ENCODE data around the gene PNPLA3. TPM values are rescaled to one million over a fixed set of nuclear protein-coding genes. Genes with fewer than 3 reads are reported as not detected.

The PNPLA3 gene
- total RNA-seq, 1 experiment from 2014 or later: 2.9 TPM

DNA sequence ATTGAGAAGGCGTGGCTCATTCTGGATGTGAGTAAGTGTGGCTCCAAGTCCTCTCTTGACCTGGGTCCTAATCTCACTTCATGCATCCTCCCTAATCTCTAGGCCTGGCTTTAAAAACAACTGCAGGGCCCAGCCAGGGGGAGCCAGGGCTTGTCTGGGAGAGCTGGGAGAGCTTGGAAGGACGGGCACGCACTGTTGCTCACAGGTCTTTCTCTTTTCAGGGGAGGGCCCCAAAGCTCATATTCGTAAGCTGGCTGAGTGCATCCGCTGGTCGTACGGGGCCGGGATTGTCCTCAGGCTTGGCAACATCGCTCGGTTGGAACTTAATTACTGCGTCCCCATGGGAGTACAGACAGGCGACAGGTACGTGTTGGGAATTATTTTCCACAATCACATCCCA, 66.4 kb downstream of the PNPLA3 start:
- Histone ChIP-seq H3K27me3 (replicated peaks) (no peaks in the 10 kb centered on the region), H3K27ac (no peak overlapping the region), H3K36me3 (peaks cover 84% of the 10 kb centered on the region), H3K9me3 (replicated peaks) (no peaks in the 10 kb centered on the region), H3K4me3 (no peak overlapping the region), H3K4me1 (replicated peaks) (peaks cover 31% of the 10 kb centered on the region)
- DNase-seq (ENCODE audit: low read depth in 1 of 2, low spot score in 2 of 2): no peak

DNA sequence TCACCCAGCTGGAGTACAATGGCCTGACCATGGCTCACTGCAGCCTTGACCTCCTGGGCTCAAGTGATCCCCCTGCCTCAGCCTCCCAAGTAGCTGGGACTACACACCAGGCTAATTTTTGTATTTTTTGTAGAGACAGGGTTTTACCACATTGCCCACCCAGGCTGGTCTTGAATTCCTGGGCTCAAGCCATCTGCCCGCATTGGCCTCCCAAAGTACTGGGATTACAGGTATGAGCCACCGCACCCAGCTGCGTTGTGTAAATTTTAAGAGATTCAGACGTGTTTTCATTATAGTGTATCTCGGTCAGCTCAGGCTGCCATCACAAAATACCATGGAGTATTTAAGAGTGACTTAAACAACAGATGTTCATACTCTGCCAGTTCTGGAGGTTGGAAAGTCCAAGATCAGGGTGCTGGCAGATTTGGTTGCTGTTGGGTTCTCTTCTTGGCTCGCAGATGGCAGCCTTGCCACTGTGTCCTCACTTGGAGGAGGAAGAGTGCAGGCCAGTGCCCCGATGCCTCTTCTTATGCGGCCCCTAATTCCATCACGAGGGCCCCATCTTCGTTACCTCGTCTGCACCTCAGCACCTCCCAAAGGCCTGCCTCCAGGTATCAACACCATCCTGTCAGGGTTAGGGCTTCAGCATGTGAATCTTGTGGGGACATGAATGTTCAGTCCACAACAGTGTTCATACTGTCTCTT, 67.9 kb downstream of the PNPLA3 start:
- Histone ChIP-seq H3K4me1 (replicated peaks) (peaks cover 26% of the 10 kb centered on the region), H3K27ac (peak overlapping the region; percentile 76), H3K36me3 (peaks cover 87% of the 10 kb centered on the region), H3K27me3 (replicated peaks) (no peaks in the 10 kb centered on the region), H3K9me3 (replicated peaks) (no peaks in the 10 kb centered on the region), H3K4me3 (no peak overlapping the region)
- DNase-seq (ENCODE audit: low read depth in 1 of 2, low spot score in 2 of 2): peak; percentile 57 to 71

DNA sequence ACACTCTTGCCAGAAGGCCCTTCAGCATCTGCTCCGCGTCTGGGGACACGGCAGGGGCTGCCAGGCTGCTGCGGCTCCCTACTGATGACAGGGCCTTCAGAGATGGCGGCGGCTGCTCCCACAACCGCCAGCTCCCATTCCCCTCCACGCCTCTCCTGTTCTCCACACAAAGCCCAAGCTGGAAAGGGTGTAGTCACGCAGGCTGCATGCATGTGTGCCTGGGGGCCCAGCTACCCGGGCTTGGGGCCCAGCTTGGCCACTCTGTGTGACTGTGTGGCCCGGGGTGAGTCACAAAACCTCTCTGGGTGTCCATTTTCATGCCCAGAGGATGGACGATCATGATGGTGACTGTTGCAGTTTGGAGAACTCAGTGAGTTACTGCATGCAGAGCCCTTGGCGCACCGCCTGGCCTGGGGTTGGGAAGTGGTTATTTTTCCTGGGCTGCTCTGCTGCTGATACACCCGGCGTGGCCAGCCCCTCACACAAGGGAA, 68.8 kb downstream of the PNPLA3 start:
- H3K36me3 ChIP-seq: peaks cover 91% of the 10 kb centered on the region
- DNase-seq (ENCODE audit: low read depth in 1 of 2, low spot score in 2 of 2): peak; percentile 52 to 82
- no peaks in the 10 kb centered on the region for H3K27me3 ChIP-seq (replicated peaks)

DNA sequence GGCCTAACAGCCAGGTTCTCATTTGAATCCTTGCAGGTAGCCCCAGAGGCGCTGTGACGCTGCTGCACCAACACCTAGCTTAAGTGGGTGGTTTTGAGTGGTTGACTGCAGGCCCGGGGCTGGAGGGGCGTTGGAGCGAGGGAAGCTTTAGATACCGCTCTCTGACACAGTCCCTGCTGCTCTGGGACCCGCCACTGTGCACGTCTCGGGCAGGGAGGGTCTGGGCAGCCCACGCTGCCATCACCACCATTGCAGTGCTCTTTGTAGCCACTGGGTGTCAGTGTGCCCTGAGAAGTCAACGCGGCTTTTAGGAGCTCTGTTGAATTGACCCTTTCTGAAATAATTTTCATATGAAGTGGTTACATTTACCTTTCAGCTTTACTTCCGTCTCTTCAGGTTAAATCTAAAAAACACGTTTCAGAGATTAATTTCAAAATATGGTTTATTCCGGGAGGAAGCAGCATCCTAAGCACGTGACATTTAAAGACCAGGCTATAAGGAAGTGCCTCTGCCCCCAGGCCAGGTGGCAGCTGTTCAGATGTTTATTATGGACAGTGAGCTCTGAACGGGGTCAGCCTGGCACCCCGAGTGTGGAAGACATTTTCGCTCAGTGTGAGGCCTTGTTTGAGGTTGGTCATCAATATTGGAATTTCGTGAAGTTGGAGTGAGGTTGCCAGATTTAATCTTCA, 69.6 kb downstream of the PNPLA3 start:
- Histone ChIP-seq H3K27ac (no peak overlapping the region), H3K9me3 (replicated peaks) (no peaks in the 10 kb centered on the region), H3K4me3 (no peak overlapping the region), H3K27me3 (replicated peaks) (no peaks in the 10 kb centered on the region), H3K36me3 (peaks cover 94% of the 10 kb centered on the region), H3K4me1 (replicated peaks) (peaks cover 26% of the 10 kb centered on the region)
- DNase-seq (ENCODE audit: low read depth in 1 of 2, low spot score in 2 of 2): peak; percentile 51 to 63

More for the DNA sequence above, 68.8 kb downstream of the PNPLA3 start:
- Histone ChIP-seq H3K27ac (peak overlapping the region; percentile 76), H3K4me1 (replicated peaks) (peaks cover 26% of the 10 kb centered on the region), H3K4me3 (no peak overlapping the region), H3K9me3 (replicated peaks) (no peaks in the 10 kb centered on the region)

DNA sequence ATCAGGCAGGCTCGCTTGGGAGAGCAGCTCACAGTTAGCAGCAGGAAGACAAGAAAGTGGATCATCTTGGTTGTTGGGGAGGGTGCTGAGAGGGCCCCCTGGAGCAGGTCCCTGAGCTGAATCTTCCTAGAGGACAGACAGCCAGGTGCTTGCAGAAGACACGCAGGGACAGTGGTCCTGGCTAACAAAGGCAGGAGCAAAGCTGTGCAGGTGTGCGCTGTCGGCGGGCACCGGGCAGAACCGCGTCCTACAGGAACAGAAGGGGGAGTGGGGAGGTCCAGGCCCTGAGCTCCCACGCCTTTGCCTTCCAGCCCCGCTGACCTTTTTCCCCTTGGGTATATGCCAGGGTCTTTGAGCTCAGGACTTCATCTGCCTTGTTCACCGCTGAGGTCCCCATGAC, 70.4 kb downstream of the PNPLA3 start:
- Histone ChIP-seq H3K36me3 (peaks cover 94% of the 10 kb centered on the region), H3K9me3 (replicated peaks) (no peaks in the 10 kb centered on the region), H3K27ac (no peak overlapping the region), H3K4me3 (no peak overlapping the region), H3K27me3 (replicated peaks) (no peaks in the 10 kb centered on the region), H3K4me1 (replicated peaks) (peaks cover 26% of the 10 kb centered on the region)
- DNase-seq (ENCODE audit: low read depth in 1 of 2, low spot score in 2 of 2): no peak

DNA sequence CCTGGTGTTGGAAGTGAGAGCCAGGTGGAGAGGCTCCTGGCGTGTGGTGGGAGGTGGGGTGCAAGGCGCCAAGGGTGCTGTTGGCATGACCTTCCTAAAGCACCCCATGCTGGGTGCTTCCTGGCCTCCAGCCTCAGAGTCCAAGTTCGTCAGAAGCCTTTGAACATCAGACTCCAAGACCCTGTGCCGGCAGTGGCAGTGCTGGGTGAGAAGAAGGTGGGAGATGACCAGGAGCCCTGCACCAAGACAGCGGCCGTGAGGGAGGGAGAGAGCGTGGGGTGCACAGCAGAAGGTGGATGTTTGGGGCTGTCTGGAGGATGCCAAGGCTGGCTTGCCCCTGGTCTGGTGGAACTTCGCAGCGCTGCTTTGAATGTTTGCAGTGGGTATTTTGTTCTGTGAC, 70.8 kb downstream of the PNPLA3 start:
- H3K27me3 ChIP-seq (replicated peaks): no peaks in the 10 kb centered on the region
- H3K27ac ChIP-seq: no peak overlapping the region
- H3K4me3 ChIP-seq: no peak overlapping the region
- no peaks in the 10 kb centered on the region for H3K9me3 ChIP-seq (replicated peaks)
- H3K4me1 ChIP-seq (replicated peaks): peaks cover 26% of the 10 kb centered on the region
- DNase-seq (ENCODE audit: low read depth in 1 of 2, low spot score in 2 of 2): no peak
- H3K36me3 ChIP-seq: peaks cover 94% of the 10 kb centered on the region

DNA sequence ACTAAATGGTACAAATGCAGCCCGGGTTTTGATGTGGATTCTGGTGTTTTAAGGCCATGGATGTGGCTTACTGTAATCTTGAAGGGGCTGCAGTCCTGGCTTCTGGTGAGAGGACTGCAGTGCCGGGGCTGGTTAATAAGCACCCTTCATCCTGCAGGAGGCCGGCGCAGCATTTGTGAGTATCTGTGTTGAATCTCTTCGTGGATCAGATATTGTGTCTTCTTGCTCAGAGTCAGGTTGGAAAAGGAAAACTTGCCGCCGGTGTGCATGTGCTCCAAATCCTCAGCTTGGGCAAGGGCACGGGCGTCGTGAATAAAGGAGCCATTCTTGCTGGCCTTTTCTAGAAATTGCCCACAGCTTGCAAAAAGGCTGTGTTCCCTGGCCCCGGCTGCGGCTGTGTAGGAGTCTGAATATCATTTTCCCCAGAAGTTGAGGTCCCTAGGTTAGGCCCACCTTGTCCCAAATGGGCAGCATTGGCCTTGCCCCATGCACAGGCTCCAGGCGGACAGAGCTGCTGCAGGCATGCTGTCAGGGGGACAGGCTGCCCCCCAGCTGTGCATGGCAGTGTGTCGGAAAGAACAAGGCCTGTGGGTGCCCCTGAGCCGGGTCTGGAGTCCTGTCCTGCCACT, 71.6 kb downstream of the PNPLA3 start:
- Histone ChIP-seq H3K4me1 (replicated peaks) (peaks cover 26% of the 10 kb centered on the region), H3K27ac (no peak overlapping the region), H3K36me3 (peaks cover 86% of the 10 kb centered on the region), H3K9me3 (replicated peaks) (no peaks in the 10 kb centered on the region), H3K4me3 (no peak overlapping the region), H3K27me3 (replicated peaks) (no peaks in the 10 kb centered on the region)
- no peak for DNase-seq (ENCODE audit: low read depth in 1 of 2, low spot score in 2 of 2)

DNA sequence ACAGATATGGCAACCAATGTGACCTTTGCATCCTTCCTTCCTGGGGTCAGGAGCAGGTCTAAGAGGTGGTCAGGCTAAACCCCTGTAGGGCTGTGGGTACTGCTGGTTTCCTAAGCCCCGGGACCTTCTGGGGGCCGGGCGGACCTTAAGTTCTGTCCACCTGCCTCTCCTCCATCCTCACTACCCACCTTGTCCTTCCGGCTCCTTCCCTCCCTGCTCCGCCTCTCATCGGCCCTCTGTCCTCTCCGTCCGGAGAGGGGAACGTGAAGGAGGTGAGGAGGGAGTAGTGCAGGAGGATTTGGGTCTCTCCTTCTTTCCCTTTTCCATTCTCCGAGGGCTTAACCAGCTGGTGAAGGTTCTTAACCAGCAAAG, 72.2 kb downstream of the PNPLA3 start:
- H3K4me3 ChIP-seq: no peak overlapping the region
- DNase-seq (ENCODE audit: low read depth in 1 of 2, low spot score in 2 of 2): no peak
- no peaks in the 10 kb centered on the region for H3K9me3 ChIP-seq (replicated peaks)
- no peak overlapping the region for H3K27ac ChIP-seq
- H3K4me1 ChIP-seq (replicated peaks): peaks cover 22% of the 10 kb centered on the region
- H3K27me3 ChIP-seq (replicated peaks): no peaks in the 10 kb centered on the region
- H3K36me3 ChIP-seq: peaks cover 83% of the 10 kb centered on the region

DNA sequence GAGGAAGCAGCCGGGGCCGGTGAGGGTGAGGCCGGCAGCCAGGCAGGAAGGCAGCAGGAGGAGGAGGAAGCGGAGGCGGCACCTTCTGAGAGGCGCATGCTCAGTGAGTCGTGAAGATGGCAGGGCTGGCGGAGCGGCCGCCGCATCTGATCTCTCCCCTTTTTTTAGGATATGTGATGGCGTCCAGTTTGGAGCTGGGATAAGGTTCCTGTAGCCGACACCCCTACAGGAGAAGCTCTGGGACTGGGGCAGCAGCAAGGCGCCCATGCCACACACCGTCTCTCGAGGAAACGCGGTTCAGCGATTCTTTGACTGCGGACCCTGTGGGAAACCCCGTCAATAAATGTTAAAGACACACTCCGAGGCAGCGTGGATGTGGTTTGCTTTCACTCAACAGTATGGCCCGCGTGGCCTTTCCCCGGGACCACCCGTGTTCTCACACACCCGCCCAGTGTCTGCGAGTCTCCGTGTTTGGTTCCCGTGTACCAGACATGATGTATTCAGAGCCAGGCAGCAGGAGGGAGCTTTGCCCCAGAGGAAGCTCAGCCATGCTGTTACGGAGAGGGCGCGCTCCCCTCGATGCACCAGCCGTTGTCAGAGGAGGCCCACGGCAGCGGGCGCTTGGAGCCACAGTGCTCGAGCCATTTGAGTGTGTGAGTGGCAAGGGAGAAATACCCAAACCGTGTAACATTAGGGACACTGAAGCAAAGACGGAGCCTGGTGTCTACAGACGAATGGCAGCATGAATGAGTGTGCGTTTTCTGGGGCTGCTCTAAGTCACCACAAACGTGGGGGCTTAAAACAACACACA, 72.8 kb downstream of the PNPLA3 start:
- Histone ChIP-seq H3K4me3 (no peak overlapping the region), H3K27me3 (replicated peaks) (no peaks in the 10 kb centered on the region), H3K4me1 (replicated peaks) (peaks cover 21% of the 10 kb centered on the region), H3K9me3 (replicated peaks) (no peaks in the 10 kb centered on the region), H3K36me3 (peaks cover 78% of the 10 kb centered on the region), H3K27ac (no peak overlapping the region)
- DNase-seq (ENCODE audit: low read depth in 1 of 2, low spot score in 2 of 2): no peak

DNA sequence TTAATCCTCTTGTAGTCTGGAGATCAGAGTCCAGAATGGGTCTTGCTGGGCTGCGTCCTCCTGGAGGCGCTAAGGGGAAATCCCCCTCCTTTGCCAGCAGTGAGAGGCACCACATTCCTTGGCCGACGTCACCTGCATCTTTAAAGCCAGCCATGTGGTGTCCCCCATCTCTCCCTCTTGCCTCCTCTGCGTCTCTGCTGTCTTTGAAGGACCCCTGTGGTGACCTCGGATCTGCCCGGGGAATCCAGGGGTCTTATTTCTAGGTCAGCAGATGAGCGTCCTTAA, 73.3 kb downstream of the PNPLA3 start:
- no peak overlapping the region for H3K27ac ChIP-seq
- H3K36me3 ChIP-seq: peaks cover 73% of the 10 kb centered on the region
- H3K4me3 ChIP-seq: no peak overlapping the region
- DNase-seq (ENCODE audit: low read depth in 1 of 2, low spot score in 2 of 2): no peak
- H3K27me3 ChIP-seq (replicated peaks): no peaks in the 10 kb centered on the region
- peaks cover 15% of the 10 kb centered on the region for H3K4me1 ChIP-seq (replicated peaks)
- H3K9me3 ChIP-seq (replicated peaks): no peaks in the 10 kb centered on the region

Other genes with a start within 250 kb of the PNPLA3 start
- 0.50 TPM in 1 of 2 replicates, not detected in the other for gene EFCAB6, start 111.5 kb upstream of the PNPLA3 start, total RNA-seq (2014; rRNA removed; shearing (Covaris generic))
- gene SULT4A1, start 61.3 kb upstream of the PNPLA3 start, total RNA-seq (2014; rRNA removed; shearing (Covaris generic)): not detected in 2 replicates
- not detected in 2 replicates for gene PNPLA5, start 31.8 kb upstream of the PNPLA3 start, total RNA-seq (2014; rRNA removed; shearing (Covaris generic))
- gene SAMM50, start 31.6 kb downstream of the PNPLA3 start, total RNA-seq (2014; rRNA removed; shearing (Covaris generic)): 39.8 and 46.3 TPM in 2 replicates
- 22.3 and 33.0 TPM in 2 replicates for gene PARVB, start 100.5 kb downstream of the PNPLA3 start, total RNA-seq (2014; rRNA removed; shearing (Covaris generic))